Muscle layer of duodenum (tissue), 2 donors: ENCODE data around the gene SLC22A8.
"Not testable (repeated sequence)": the region's sequence is repeated elsewhere in the genome, so short reads cannot be mapped to it uniquely, and the experiment has no call there.

Experiments
- H3K27ac ChIP-seq: one replicate; pipeline ENCODE4 v1.7.0; 2013; ENCODE audit warnings: mild to moderate bottlenecking, low read length
- H3K27me3 ChIP-seq: one replicate; pipeline ENCODE4 v1.7.0; 2013; ENCODE audit warnings: low read depth, mild to moderate bottlenecking, control low read depth, low read length
- H3K36me3 ChIP-seq, 2 donors: one replicate each; pipeline ENCODE4 v1.7.0; 2013; ENCODE audit warnings: low read length in 2 of 2, control low read depth in 1 of 2, mild to moderate bottlenecking in 1 of 2; ENCODE audit not compliant: insufficient read depth in 2 of 2, control insufficient read depth in 1 of 2
- H3K4me1 ChIP-seq, 2 donors: one replicate each; pipeline ENCODE4 v1.7.0; 2013; ENCODE audit warnings: low read length in 2 of 2, mild to moderate bottlenecking in 2 of 2, control low read depth in 1 of 2, moderate library complexity in 1 of 2; ENCODE audit not compliant: insufficient read depth in 2 of 2, control insufficient read depth in 1 of 2
- H3K4me3 ChIP-seq, 2 donors: one replicate each; pipeline ENCODE4 v1.7.0; 2013; ENCODE audit warnings: low read length in 2 of 2, low read depth in 1 of 2, mild to moderate bottlenecking in 1 of 2
- H3K9me3 ChIP-seq, 2 donors: one replicate each; pipeline ENCODE4 v1.7.0; 2013; ENCODE audit warnings: low read length in 2 of 2, control low read depth in 1 of 2, mild to moderate bottlenecking in 1 of 2; ENCODE audit not compliant: control insufficient read depth in 1 of 2
- donor health status: healthy.

SLC22A8 gene

GRCh38 chr11:63015521-63016215 is at the start of gene SLC22A8:
TSS of gene SLC22A8 (minus strand) at chr11:63015841. CDS start at chr11:63014958, 883 bp downstream.
- Histone ChIP-seq H3K4me1 (peaks cover 0 to 10% of the 10 kb centered on the region in 2 donors), H3K36me3 (no peaks in the 10 kb centered on the region), H3K9me3 (no peaks in the 10 kb centered on the region), H3K4me3 (no peak within 1 kb of the TSS), H3K27ac (no peak within 1 kb of the TSS), H3K27me3 (no peaks in the 10 kb centered on the region)

- H3K36me3 ChIP-seq, H3K9me3 ChIP-seq, H3K4me3 ChIP-seq, H3K4me1 ChIP-seq, H3K27me3 ChIP-seq, H3K27ac ChIP-seq: not testable (repeated sequence)
Observed at GRCh38 chr11:63046203-63046602, 30.6 kb upstream of the SLC22A8 start.

- H3K4me1 ChIP-seq, result no peaks in the 10 kb centered on the region
- H3K9me3 ChIP-seq, result no peaks in the 10 kb centered on the region
- no peak overlapping the region for H3K4me3 ChIP-seq
- no peaks in the 10 kb centered on the region for H3K27me3 ChIP-seq
- H3K27ac ChIP-seq, result no peak overlapping the region
- H3K36me3 ChIP-seq, result no peaks in the 10 kb centered on the region
Observed at GRCh38 chr11:63042596-63042995, 27.0 kb upstream of the SLC22A8 start.

GRCh38 chr11:63032457-63032856 is 16.8 kb upstream of the SLC22A8 start:
- Histone ChIP-seq H3K36me3 (no peaks in the 10 kb centered on the region), H3K27ac (no peak overlapping the region), H3K4me3 (no peak overlapping the region), H3K4me1 (no peaks in the 10 kb centered on the region), H3K9me3 (peaks cover 0 to 2% of the 10 kb centered on the region in 2 donors), H3K27me3 (no peaks in the 10 kb centered on the region)

- H3K9me3 ChIP-seq, result peaks cover 0 to 2% of the 10 kb centered on the region in 2 donors
- H3K4me3 ChIP-seq, result no peak overlapping the region
- no peaks in the 10 kb centered on the region for H3K27me3 ChIP-seq
- H3K36me3 ChIP-seq, result no peaks in the 10 kb centered on the region
- H3K4me1 ChIP-seq, result peaks cover 5 to 6% of the 10 kb centered on the region in 2 donors
- H3K27ac ChIP-seq, result no peak overlapping the region
Observed at GRCh38 chr11:63023841-63024648, 8.4 kb upstream of the SLC22A8 start.

- Histone ChIP-seq H3K4me1 (peaks cover 5 to 6% of the 10 kb centered on the region in 2 donors), H3K4me3 (no peak overlapping the region), H3K27me3 (no peaks in the 10 kb centered on the region), H3K36me3 (no peaks in the 10 kb centered on the region), H3K9me3 (no peaks in the 10 kb centered on the region), H3K27ac (no peak overlapping the region)
Observed at GRCh38 chr11:63023222-63023814, 7.7 kb upstream of the SLC22A8 start.

GRCh38 chr11:63022441-63022840 is 6.8 kb upstream of the SLC22A8 start:
- no peaks in the 10 kb centered on the region for H3K36me3 ChIP-seq
- no peak overlapping the region for H3K27ac ChIP-seq
- H3K4me3 ChIP-seq, result no peak overlapping the region
- H3K9me3 ChIP-seq, result no peaks in the 10 kb centered on the region
- H3K4me1 ChIP-seq, result peaks cover 5 to 12% of the 10 kb centered on the region in 2 donors
- no peaks in the 10 kb centered on the region for H3K27me3 ChIP-seq

GRCh38 chr11:63020671-63021291 is 5.1 kb upstream of the SLC22A8 start:
- no peak overlapping the region for H3K27ac ChIP-seq
- H3K4me3 ChIP-seq, result no peak overlapping the region
- H3K4me1 ChIP-seq, result peaks cover 5 to 16% of the 10 kb centered on the region in 2 donors
- H3K27me3 ChIP-seq, result no peaks in the 10 kb centered on the region
- no peaks in the 10 kb centered on the region for H3K9me3 ChIP-seq
- H3K36me3 ChIP-seq, result no peaks in the 10 kb centered on the region

- no peak overlapping the region for H3K4me3 ChIP-seq
- peaks cover 5 to 16% of the 10 kb centered on the region in 2 donors for H3K4me1 ChIP-seq
- H3K27me3 ChIP-seq, result no peaks in the 10 kb centered on the region
- H3K36me3 ChIP-seq, result no peaks in the 10 kb centered on the region
- H3K27ac ChIP-seq, result no peak overlapping the region
- no peaks in the 10 kb centered on the region for H3K9me3 ChIP-seq
Observed at GRCh38 chr11:63019506-63019905, 3.9 kb upstream of the SLC22A8 start.

GRCh38 chr11:63017306-63017974 is 1.8 kb upstream of the SLC22A8 start:
- H3K27me3 ChIP-seq, result no peaks in the 10 kb centered on the region
- no peak overlapping the region for H3K4me3 ChIP-seq
- no peak overlapping the region for H3K27ac ChIP-seq

More at GRCh38 chr11:63017306-63017974, 1.8 kb upstream of the SLC22A8 start:
- no peaks in the 10 kb centered on the region for H3K36me3 ChIP-seq
- peaks cover 0 to 10% of the 10 kb centered on the region in 2 donors for H3K4me1 ChIP-seq
- H3K9me3 ChIP-seq, result no peaks in the 10 kb centered on the region
